Measurements from ENCODE around the gene TMPRSS6.

- TF ChIP-seq CTCF (IDR thresholded peaks at IDR 0.05) (no peak), POLR2A (IDR thresholded peaks at IDR 0.05) (no peak)
These were observed 20.4 kb upstream of the TMPRSS6 start for GRCh38 chr22:37129866-37130441.

Data from testis (tissue), 2 donors.